T-helper 17 cell (primary cell): Measurements from ENCODE around the gene MRPS18C. TPM values are rescaled to one million over a fixed set of nuclear protein-coding genes. Genes with fewer than 3 reads are reported as not detected.
"Not testable (repeated sequence)": the region's sequence is repeated elsewhere in the genome, so short reads cannot be mapped to it uniquely, and the experiment has no call there.

Source experiments
- ATAC-seq: fragments of 150-1000 bp; cut with Tn5 transposase; 2 replicates; pipeline ENCODE4 v1.10.0; 2021; ENCODE audit warnings: mild to moderate bottlenecking, moderate library complexity
- DNase-seq, 3 donors: peaks; one replicate each; pipeline versions ENCODE4 v3.0.0 to v3.0.0-alpha.2; 2020 to 2021
- H3K9me3 ChIP-seq: one replicate; pipeline ENCODE4 v1.7.0; 2013; ENCODE audit warnings: low read length, mild to moderate bottlenecking; ENCODE audit not compliant: control insufficient read depth, poor library complexity, severe bottlenecking
- H3K27ac Mint-ChIP-seq: one replicate; pipeline ENCODE4 v1.8.0; 2022; ENCODE audit warnings: mild to moderate bottlenecking, moderate library complexity, mixed read lengths
- H3K27me3 Mint-ChIP-seq: one replicate; pipeline ENCODE4 v1.8.0; 2022; ENCODE audit warnings: mixed read lengths
- H3K36me3 Mint-ChIP-seq: one replicate; pipeline ENCODE4 v1.8.0; 2022; ENCODE audit warnings: low read depth, mixed read lengths
- H3K4me1 Mint-ChIP-seq: one replicate; pipeline ENCODE4 v1.8.0; 2022; ENCODE audit warnings: mild to moderate bottlenecking, mixed read lengths
- H3K4me3 Mint-ChIP-seq: one replicate; pipeline ENCODE4 v1.8.0; 2022; ENCODE audit warnings: mild to moderate bottlenecking, moderate library complexity, mixed read lengths
- total RNA-seq, 4 donors: library from RNA in 2 of 4; stranded (reverse) in 2 of 4; gene quantifications; one replicate each; pipeline ENCODE4 v1.2.3 and lab custom pipeline; 2022 to 2026

MRPS18C gene
- total RNA-seq, 2 donors from 2014 or later: 15.6 to 17.6 TPM

DNA sequence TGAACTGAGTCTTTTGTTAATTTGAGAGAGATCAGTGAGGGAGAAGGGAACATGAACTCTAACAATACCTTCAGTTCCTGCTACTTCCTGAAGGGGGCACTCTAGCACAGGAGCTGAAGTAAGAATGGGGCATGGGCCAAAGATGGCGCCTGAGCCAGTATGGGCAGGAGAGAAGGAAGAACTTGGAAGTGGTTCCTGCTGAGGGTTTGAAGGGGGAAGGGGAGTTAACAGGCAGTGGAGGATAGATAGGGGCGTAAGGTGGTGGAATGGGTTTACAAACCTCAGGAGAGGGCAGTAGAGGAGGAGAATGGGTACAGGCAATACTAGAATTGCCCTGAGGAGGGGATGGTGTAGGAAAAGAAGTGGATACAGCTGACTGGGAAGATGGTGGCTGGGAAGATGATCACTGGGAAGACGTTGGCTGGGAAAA lies 53.3 kb downstream of the MRPS18C start:
- Mint-ChIP-seq H3K4me1 (peaks cover 11% of the 10 kb centered on the region), H3K27ac (peak overlapping the region; percentile 51)
- not testable (repeated sequence) for H3K4me3 Mint-ChIP-seq, H3K9me3 ChIP-seq, H3K27me3 Mint-ChIP-seq, H3K36me3 Mint-ChIP-seq
- DNase-seq (peak; percentile 14 to 48 (median 14)), ATAC-seq (peak; percentile 60)

DNA sequence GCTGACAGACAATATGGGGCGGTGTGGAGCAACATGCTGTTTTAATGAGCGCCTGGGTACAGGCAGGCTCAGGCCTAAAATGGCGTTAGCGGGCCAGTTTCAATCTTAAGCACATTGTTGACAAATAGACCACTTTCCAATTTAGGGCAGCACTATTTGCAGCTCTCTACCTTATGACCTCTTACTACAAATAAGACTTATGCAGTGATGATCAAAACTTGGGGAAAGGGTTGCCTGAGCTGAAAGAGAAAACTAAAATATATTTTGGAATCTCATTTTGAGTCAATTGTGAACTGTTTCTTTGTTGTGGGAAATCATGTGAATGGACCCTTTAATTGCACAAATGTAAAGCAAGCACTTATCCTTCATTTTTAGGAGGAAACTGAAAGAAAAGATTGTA lies 54.6 kb downstream of the MRPS18C start:
- Mint-ChIP-seq H3K4me3 (no peak overlapping the region), H3K36me3 (no peaks in the 10 kb centered on the region), H3K27ac (no peak overlapping the region), H3K4me1 (peaks cover 5% of the 10 kb centered on the region), H3K27me3 (no peaks in the 10 kb centered on the region)
- DNase-seq (no peak), ATAC-seq (no peak)
- H3K9me3 ChIP-seq: no peaks in the 10 kb centered on the region

Other genes starting within 250 kb of the MRPS18C start
- gene COQ2, start 171.3 kb upstream of the MRPS18C start, total RNA-seq: 1 to 10 TPM; 4.7 to 5.5 TPM
- 1 to 10 TPM; 7.1 to 8.6 TPM for gene HPSE, start 121.2 kb upstream of the MRPS18C start, total RNA-seq
- 10 to 100 TPM; 28.9 to 38.4 TPM for gene HELQ, start 235 bp upstream of the MRPS18C start, total RNA-seq
- gene ABRAXAS1, start 29.0 kb downstream of the MRPS18C start, total RNA-seq: 10 to 100 TPM; 16.6 to 17.6 TPM
- 1 to 10 TPM; 4.1 to 5.0 TPM for gene GPAT3, start 80.0 kb downstream of the MRPS18C start, total RNA-seq